HepG2 (cell line): Measurements from ENCODE around the gene TUBGCP6.

ENCODE experiments used
- ARID3A ChIP-seq: IDR thresholded peaks from 2 replicates; pipeline ENCODE4 v1.6.1; 2012; ENCODE audit warnings: low read depth, low read length, improper control_type of control experiment
- CTCF ChIP-seq: sonication (generic); formaldehyde crosslinking; IDR thresholded peaks from 2 replicates; pipeline ENCODE4 v1.5.0; 2020; ENCODE audit warnings: mild to moderate bottlenecking, missing genetic modification reagents, moderate library complexity
- EHMT2 ChIP-seq: fragments of 200-600 bp; sonication (generic); IDR thresholded peaks from 2 replicates; pipeline ENCODE4 v1.7.0; 2017; ENCODE audit warnings: antibody characterized with exemption, low read depth, low read length, borderline replicate concordance
- EZH2 ChIP-seq: conservative IDR thresholded peaks from 2 replicates; pipeline ENCODE4 v1.6.1; 2012; ENCODE audit warnings: mild to moderate bottlenecking, low read depth, low read length, moderate library complexity
- GABPA ChIP-seq, 2 experiments: IDR thresholded peaks; 2 replicates each; pipeline ENCODE4 v1.6.1; 2011 to 2016; ENCODE audit warnings: low read depth in 2 of 2, low read length in 1 of 2, missing biosample characterization in 1 of 2, missing genetic modification characterization in 1 of 2
- KAT2B ChIP-seq: fragments of 150-350 bp; IDR thresholded peaks from 2 replicates; pipeline ENCODE4 v1.6.1; 2014; ENCODE audit warnings: low read depth, low read length, borderline replicate concordance
- NFE2L1 ChIP-seq: sonication (generic); formaldehyde crosslinking; IDR thresholded peaks from 2 replicates; pipeline ENCODE4 v1.4.0; 2020; ENCODE audit warnings: missing genetic modification reagents, mild to moderate bottlenecking, borderline replicate concordance
- RAD21 ChIP-seq: fragments of 450-650 bp; formaldehyde crosslinking; IDR thresholded peaks from 2 replicates; pipeline ENCODE4 v1.5.0; 2020; ENCODE audit warnings: mild to moderate bottlenecking
- SMC3 ChIP-seq: IDR thresholded peaks from 2 replicates; pipeline ENCODE4 v1.6.1; 2011; ENCODE audit warnings: low read length, improper control_type of control experiment
- ZFP36L1 ChIP-seq: sonication (generic); formaldehyde crosslinking; IDR thresholded peaks from 2 replicates; pipeline ENCODE4 v1.8.0; 2022; ENCODE audit warnings: mild to moderate bottlenecking, missing genetic modification reagents, moderate library complexity
- ZNF350 ChIP-seq: sonication (generic); formaldehyde crosslinking; IDR thresholded peaks from 2 replicates; pipeline ENCODE4 v1.4.0; 2020; ENCODE audit warnings: mild to moderate bottlenecking, low read depth, missing genetic modification reagents, borderline replicate concordance
- ZNF674 ChIP-seq: sonication (generic); formaldehyde crosslinking; IDR thresholded peaks from 2 replicates; pipeline ENCODE4 v1.5.0; 2020; ENCODE audit warnings: low read depth, mild to moderate bottlenecking, missing genetic modification reagents

GRCh38 chr22:50264104-50264745 is 19.4 kb upstream of the TUBGCP6 start:
- no peak for TF ChIP-seq KAT2B
- no peak for TF ChIP-seq RAD21 (CRISPR knock-in tag)
- no peak for TF ChIP-seq SMC3
- no peak for TF ChIP-seq GABPA (IDR thresholded peaks at IDR 0.05; ENCODE audit: low read depth, low read length)
- TF ChIP-seq GABPA (CRISPR knock-in tag; IDR thresholded peaks at IDR 0.05; ENCODE audit: low read depth): no peak
- TF ChIP-seq EZH2: no peak
- TF ChIP-seq ZNF350 (CRISPR knock-in tag): no peak
- no peak for TF ChIP-seq ARID3A
- no peak for TF ChIP-seq CTCF (CRISPR knock-in tag)
- no peak for TF ChIP-seq ZFP36L1 (CRISPR knock-in tag)
- no peak for TF ChIP-seq ZNF674 (CRISPR knock-in tag)
- TF ChIP-seq EHMT2: no peak
- TF ChIP-seq NFE2L1 (CRISPR knock-in tag): no peak
